IMR-90 (cell line): ENCODE measurements around the gene FAM149B1.

Experiments used
- CTCF ChIP-seq: conservative IDR thresholded peaks from 2 replicates; pipeline ENCODE4 v1.5.1; 2012; ENCODE audit warnings: mild to moderate bottlenecking, low read depth, low read length, improper control_type of control experiment
- MXI1 ChIP-seq: IDR thresholded peaks from 2 replicates; pipeline ENCODE4 v1.6.1; 2012; ENCODE audit warnings: low read depth, mild to moderate bottlenecking, low read length, moderate library complexity, borderline replicate concordance
- NFE2L2 ChIP-seq: fragments of 150-350 bp; IDR thresholded peaks from 2 replicates; pipeline ENCODE4 v1.6.1; 2016; ENCODE audit warnings: low read depth, mild to moderate bottlenecking, low read length
- POLR2A ChIP-seq: IDR thresholded peaks from 2 replicates; pipeline ENCODE4 v1.6.1; 2012; ENCODE audit warnings: mild to moderate bottlenecking, low read depth, low read length
- RFX5 ChIP-seq: IDR thresholded peaks from 2 replicates; pipeline ENCODE4 v1.8.0; 2012; ENCODE audit warnings: low read depth, mild to moderate bottlenecking, low read length, moderate library complexity
- TF ChIP-seq, protein P1 (sequence below): fragments of 150-350 bp; IDR thresholded peaks from 2 replicates; pipeline ENCODE4 v1.6.1; 2016; ENCODE audit warnings: low read depth, mild to moderate bottlenecking, low read length, moderate library complexity, borderline replicate concordance

DNA sequence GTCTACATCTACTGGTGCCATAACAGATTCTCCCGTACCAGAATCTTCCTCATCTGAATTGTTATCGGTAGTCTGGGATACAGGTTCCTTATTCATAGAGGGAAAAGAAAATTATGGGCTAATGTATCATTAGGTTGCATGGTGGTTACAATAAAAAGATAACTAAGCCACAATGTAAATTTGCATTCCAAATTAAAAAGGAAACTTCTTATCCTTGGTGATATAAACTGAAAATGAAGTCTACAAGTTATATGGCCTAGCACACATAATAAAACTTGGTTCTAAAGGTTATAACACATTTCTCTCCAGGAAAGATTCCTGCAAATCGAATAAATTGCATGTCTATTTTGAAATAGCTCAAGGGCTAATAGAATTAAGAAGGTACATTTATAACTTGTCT lies 33.2 kb upstream of the FAM149B1 start:
- no peak for TF ChIP-seq POLR2A
- no peak for TF ChIP-seq MXI1
- TF ChIP-seq CTCF: no peak
- TF ChIP-seq, protein P1, sequence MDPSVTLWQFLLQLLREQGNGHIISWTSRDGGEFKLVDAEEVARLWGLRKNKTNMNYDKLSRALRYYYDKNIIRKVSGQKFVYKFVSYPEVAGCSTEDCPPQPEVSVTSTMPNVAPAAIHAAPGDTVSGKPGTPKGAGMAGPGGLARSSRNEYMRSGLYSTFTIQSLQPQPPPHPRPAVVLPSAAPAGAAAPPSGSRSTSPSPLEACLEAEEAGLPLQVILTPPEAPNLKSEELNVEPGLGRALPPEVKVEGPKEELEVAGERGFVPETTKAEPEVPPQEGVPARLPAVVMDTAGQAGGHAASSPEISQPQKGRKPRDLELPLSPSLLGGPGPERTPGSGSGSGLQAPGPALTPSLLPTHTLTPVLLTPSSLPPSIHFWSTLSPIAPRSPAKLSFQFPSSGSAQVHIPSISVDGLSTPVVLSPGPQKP: no peak
- TF ChIP-seq NFE2L2: no peak
- no peak for TF ChIP-seq RFX5
